Measurements from ENCODE around the gene RAB44. TPM values are rescaled to one million over a fixed set of nuclear protein-coding genes. Genes with fewer than 3 reads are reported as not detected.
A peak's percentile ranks its signal among the peaks of the same experiment; 100 is the strongest.

RAB44 gene
- total and polyA plus RNA-seq, 9 of the 15 experiments (the other 6 are each of a cell fraction or from before 2014, with no cell fraction given): not detected

- no peak overlapping the region for H3K27ac ChIP-seq (ENCODE audit: extremely low read depth, low read depth, low read length)
- no peak for FAIRE-seq
- H3K4me3 ChIP-seq: no peak overlapping the region
- ChIA-PET POLR2A (interaction anchor here (0.6 to 0.9 kb wide), 4 partner anchors 90 to 192 kb away, joined by 3 to 4 read pairs (median 3); no protein-coding TSS in a partner anchor), CTCF (ENCODE audit: low intra/inter-chr PET ratio) (no interaction called here)
- WGBS (ENCODE audit: insufficient coverage, low coverage, missing lambda C conversion rate): 2% methylated on average over 12 of the region's 12 CpGs
- no peaks in the 10 kb centered on the region for H3K9me3 ChIP-seq (replicated peaks; ENCODE audit: control insufficient read depth, insufficient read depth, low read depth, low read length)
- peaks cover 21% of the 10 kb centered on the region; the same call in 1 of the 2 replicates for H4K20me1 ChIP-seq (replicated peaks; ENCODE audit: control insufficient read depth, insufficient read depth, low read length)
- H3K79me2 ChIP-seq (ENCODE audit: control insufficient read depth, insufficient read depth, low read length): no peaks in the 10 kb centered on the region
- ATAC-seq: no peak; the same call in 1 of the 3 replicates
- H2AFZ ChIP-seq (ENCODE audit: low read depth, low read length): no peak overlapping the region
- TF ChIP-seq, protein P1, sequence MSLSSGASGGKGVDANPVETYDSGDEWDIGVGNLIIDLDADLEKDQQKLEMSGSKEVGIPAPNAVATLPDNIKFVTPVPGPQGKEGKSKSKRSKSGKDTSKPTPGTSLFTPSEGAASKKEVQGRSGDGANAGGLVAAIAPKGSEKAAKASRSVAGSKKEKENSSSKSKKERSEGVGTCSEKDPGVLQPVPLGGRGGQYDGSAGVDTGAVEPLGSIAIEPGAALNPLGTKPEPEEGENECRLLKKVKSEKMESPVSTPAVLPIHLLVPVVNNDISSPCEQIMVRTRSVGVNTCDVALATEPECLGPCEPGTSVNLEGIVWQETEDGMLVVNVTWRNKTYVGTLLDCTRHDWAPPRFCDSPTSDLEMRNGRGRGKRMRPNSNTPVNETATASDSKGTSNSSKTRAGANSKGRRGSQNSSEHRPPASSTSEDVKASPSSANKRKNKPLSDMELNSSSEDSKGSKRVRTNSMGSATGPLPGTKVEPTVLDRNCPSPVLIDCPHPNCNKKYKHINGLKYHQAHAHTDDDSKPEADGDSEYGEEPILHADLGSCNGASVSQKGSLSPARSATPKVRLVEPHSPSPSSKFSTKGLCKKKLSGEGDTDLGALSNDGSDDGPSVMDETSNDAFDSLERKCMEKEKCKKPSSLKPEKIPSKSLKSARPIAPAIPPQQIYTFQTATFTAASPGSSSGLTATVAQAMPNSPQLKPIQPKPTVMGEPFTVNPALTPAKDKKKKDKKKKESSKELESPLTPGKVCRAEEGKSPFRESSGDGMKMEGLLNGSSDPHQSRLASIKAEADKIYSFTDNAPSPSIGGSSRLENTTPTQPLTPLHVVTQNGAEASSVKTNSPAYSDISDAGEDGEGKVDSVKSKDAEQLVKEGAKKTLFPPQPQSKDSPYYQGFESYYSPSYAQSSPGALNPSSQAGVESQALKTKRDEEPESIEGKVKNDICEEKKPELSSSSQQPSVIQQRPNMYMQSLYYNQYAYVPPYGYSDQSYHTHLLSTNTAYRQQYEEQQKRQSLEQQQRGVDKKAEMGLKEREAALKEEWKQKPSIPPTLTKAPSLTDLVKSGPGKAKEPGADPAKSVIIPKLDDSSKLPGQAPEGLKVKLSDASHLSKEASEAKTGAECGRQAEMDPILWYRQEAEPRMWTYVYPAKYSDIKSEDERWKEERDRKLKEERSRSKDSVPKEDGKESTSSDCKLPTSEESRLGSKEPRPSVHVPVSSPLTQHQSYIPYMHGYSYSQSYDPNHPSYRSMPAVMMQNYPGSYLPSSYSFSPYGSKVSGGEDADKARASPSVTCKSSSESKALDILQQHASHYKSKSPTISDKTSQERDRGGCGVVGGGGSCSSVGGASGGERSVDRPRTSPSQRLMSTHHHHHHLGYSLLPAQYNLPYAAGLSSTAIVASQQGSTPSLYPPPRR (CRISPR knock-in tag; IDR thresholded peaks at IDR 0.05; ENCODE audit: borderline replicate concordance): no peak
- TF ChIP-seq BRD4 (IDR thresholded peaks at IDR 0.05): no peak
- no peak for TF ChIP-seq ZNF77 (CRISPR knock-in tag; IDR thresholded peaks at IDR 0.05)
- TF ChIP-seq ZNF551 (CRISPR knock-in tag; IDR thresholded peaks at IDR 0.05): no peak
- TF ChIP-seq CTBP1 (IDR thresholded peaks at IDR 0.05; ENCODE audit: borderline replicate concordance): no peak
- TF ChIP-seq ZNF740 (CRISPR knock-in tag; IDR thresholded peaks at IDR 0.05): no peak
- no peak for TF ChIP-seq ZNF740 (tag; IDR thresholded peaks at IDR 0.05)
- no TSS peak for BruUV-seq (replicated peaks)
- H3K36me3 ChIP-seq (ENCODE audit: control insufficient read depth, insufficient read depth, low read length): no peaks in the 10 kb centered on the region
- no peak overlapping the region for H3K4me2 ChIP-seq (ENCODE audit: insufficient read depth, low read length)
- no peak for DNase-seq (ENCODE audit: extremely low read depth in 1 of 4, low spot score in 3 of 4)
- peaks cover 0 to 12% of the 10 kb centered on the region in 2 experiments; a peak in 1 of 5 replicates for H3K4me1 ChIP-seq (replicated peaks in 1 of 2; ENCODE audit: control insufficient read depth in 2 of 2, insufficient read depth in 2 of 2, low read length in 2 of 2)
- no peaks in the 10 kb centered on the region for H3K9me1 ChIP-seq (ENCODE audit: control insufficient read depth, insufficient read depth, low read length)
- peaks cover 35 to 90% of the 10 kb centered on the region in 2 experiments for H3K27me3 ChIP-seq (ENCODE audit: control insufficient read depth in 2 of 2, insufficient read depth in 2 of 2, low read length in 2 of 2)
- H3K9ac ChIP-seq (ENCODE audit: insufficient read depth in 1 of 2, low read depth in 2 of 2, low read length in 2 of 2): peak overlapping the region in 1 of 2 experiments; percentile 66; a peak in 2 of 4 replicates
- in situ Hi-C loops (cut with MboI): no loop called here
- intact Hi-C loops (cut with micrococcal nuclease): no loop called here
Measured at GRCh38 chr6:36717871-36718540, 20.4 kb downstream of the RAB44 start.

Data from K562 (cell line).